ENCODE results near the gene SOX9. TPM values are rescaled to one million over a fixed set of nuclear protein-coding genes. Genes with fewer than 3 reads are reported as not detected.
A peak's percentile ranks its signal among the peaks of the same experiment; 100 is the strongest.

SOX9 gene
- total RNA-seq, 4 donors from 2014 or later: 22.4 to 94.8 (median 40.8) TPM

GRCh38 chr17:72118335-72119076, 2.3 kb upstream of the SOX9 start:
- no peak overlapping the region for H3K4me3 ChIP-seq (ENCODE audit: low read depth, poor library complexity, severe bottlenecking)
- TF ChIP-seq POLR2A (IDR thresholded peaks at IDR 0.05): no peak
- TF ChIP-seq, protein P1, sequence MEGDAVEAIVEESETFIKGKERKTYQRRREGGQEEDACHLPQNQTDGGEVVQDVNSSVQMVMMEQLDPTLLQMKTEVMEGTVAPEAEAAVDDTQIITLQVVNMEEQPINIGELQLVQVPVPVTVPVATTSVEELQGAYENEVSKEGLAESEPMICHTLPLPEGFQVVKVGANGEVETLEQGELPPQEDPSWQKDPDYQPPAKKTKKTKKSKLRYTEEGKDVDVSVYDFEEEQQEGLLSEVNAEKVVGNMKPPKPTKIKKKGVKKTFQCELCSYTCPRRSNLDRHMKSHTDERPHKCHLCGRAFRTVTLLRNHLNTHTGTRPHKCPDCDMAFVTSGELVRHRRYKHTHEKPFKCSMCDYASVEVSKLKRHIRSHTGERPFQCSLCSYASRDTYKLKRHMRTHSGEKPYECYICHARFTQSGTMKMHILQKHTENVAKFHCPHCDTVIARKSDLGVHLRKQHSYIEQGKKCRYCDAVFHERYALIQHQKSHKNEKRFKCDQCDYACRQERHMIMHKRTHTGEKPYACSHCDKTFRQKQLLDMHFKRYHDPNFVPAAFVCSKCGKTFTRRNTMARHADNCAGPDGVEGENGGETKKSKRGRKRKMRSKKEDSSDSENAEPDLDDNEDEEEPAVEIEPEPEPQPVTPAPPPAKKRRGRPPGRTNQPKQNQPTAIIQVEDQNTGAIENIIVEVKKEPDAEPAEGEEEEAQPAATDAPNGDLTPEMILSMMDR (IDR thresholded peaks at IDR 0.05): peak in 1 of 3 donors; percentile 74
- 1 to 4% methylated on average over 21 to 22 of the region's 24 CpGs for WGBS, 2 donors
- peak; percentile 71 to 93 for DNase-seq (ENCODE audit: low spot score in 2 of 2)
- intact Hi-C loops (cut with DNase I; ENCODE audit: low total_unique reads): loop anchor here (10.0 kb wide), 3 partner anchors 416 to 874 kb away; no protein-coding TSS in a partner anchor

GRCh38 chr17:72119077-72119872, 1.5 kb upstream of the SOX9 start:
- WGBS, 2 donors: 26 to 27% methylated on average over 22 of the region's 22 CpGs
- intact Hi-C loops (cut with DNase I; ENCODE audit: low total_unique reads): loop anchor here (10.0 kb wide), 3 partner anchors 416 to 874 kb away; no protein-coding TSS in a partner anchor
- DNase-seq (ENCODE audit: low spot score in 2 of 2): no peak
- H3K4me3 ChIP-seq (ENCODE audit: low read depth, poor library complexity, severe bottlenecking): no peak overlapping the region
- TF ChIP-seq, protein P1 (IDR thresholded peaks at IDR 0.05): no peak
- no peak for TF ChIP-seq POLR2A (IDR thresholded peaks at IDR 0.05)

- intact Hi-C loops (cut with DNase I; ENCODE audit: low total_unique reads): loop anchor here (10.0 kb wide), 3 partner anchors 415 to 875 kb away; no protein-coding TSS in a partner anchor
- no peak for TF ChIP-seq POLR2A (IDR thresholded peaks at IDR 0.05)
- TF ChIP-seq, protein P1 (IDR thresholded peaks at IDR 0.05): no peak
- DNase-seq (ENCODE audit: low spot score in 2 of 2): peak in 1 of 2 donors; percentile 89
- WGBS, 2 donors: 2 to 4% methylated on average over 46 to 54 of the region's 54 CpGs
- no peak overlapping the region for H3K4me3 ChIP-seq (ENCODE audit: low read depth, poor library complexity, severe bottlenecking)
These were observed 763 bp upstream of the SOX9 start for GRCh38 chr17:72119873-72120641.

GRCh38 chr17:72121164-72122009, 567 bp downstream of the SOX9 start:
- WGBS, 2 donors: 2% methylated on average over 56 to 74 of the region's 88 CpGs
- TF ChIP-seq, protein P1 (IDR thresholded peaks at IDR 0.05): no peak
- no peak for TF ChIP-seq POLR2A (IDR thresholded peaks at IDR 0.05)
- H3K4me3 ChIP-seq (ENCODE audit: low read depth, poor library complexity, severe bottlenecking): peak overlapping the region; percentile 57
- DNase-seq (ENCODE audit: low spot score in 2 of 2): peak in 1 of 2 donors; percentile 87
- intact Hi-C loops (cut with DNase I; ENCODE audit: low total_unique reads): no loop called here

All from lower leg skin (tissue), 4 donors.